H9 (cell line): ENCODE data around the gene BCL7C. TPM values are rescaled to one million over a fixed set of nuclear protein-coding genes. Genes with fewer than 3 reads are reported as not detected.

Source experiments
- DNase-seq: peaks from one replicate; pipeline ENCODE4 v3.0.0-alpha.2; 2017
- H2AFZ ChIP-seq: one replicate; pipeline ENCODE4 v1.6.1; 2013; ENCODE audit warnings: mild to moderate bottlenecking, low read length, control low read depth, moderate library complexity
- H2AK5ac ChIP-seq: 2 replicates; pipeline ENCODE4 v1.6.1; 2013; ENCODE audit warnings: low read length, control low read depth, mixed read lengths; ENCODE audit not compliant: insufficient read length
- H2BK120ac ChIP-seq: one replicate; pipeline ENCODE4 v1.6.1; 2013; ENCODE audit warnings: low read depth, mild to moderate bottlenecking, low read length, control low read depth, inconsistent platforms; ENCODE audit not compliant: poor library complexity, severe bottlenecking
- H2BK12ac ChIP-seq: 2 replicates; pipeline ENCODE4 v1.6.1; 2013; ENCODE audit warnings: low read length, control low read depth, mixed read lengths, low read depth; ENCODE audit not compliant: insufficient read length
- H2BK15ac ChIP-seq: 2 replicates; pipeline ENCODE4 v1.6.1; 2013; ENCODE audit warnings: low read depth, low read length, control low read depth
- H2BK20ac ChIP-seq: one replicate; pipeline ENCODE4 v1.6.1; 2013; ENCODE audit warnings: low read depth, mild to moderate bottlenecking, low read length, control low read depth, inconsistent platforms; ENCODE audit not compliant: poor library complexity, severe bottlenecking
- H2BK5ac ChIP-seq: 2 replicates; pipeline ENCODE4 v1.6.1; 2013; ENCODE audit warnings: low read length, control low read depth, mixed read lengths; ENCODE audit not compliant: insufficient read length
- H3K14ac ChIP-seq: 2 replicates; pipeline ENCODE4 v1.6.1; 2013; ENCODE audit warnings: low read length, control low read depth; ENCODE audit not compliant: insufficient read depth
- H3K18ac ChIP-seq: 2 replicates; pipeline ENCODE4 v1.6.1; 2013; ENCODE audit warnings: low read depth, mild to moderate bottlenecking, mixed read lengths, low read length, control low read depth; ENCODE audit not compliant: insufficient read length
- H3K23ac ChIP-seq: 2 replicates; pipeline ENCODE4 v1.6.1; 2013; ENCODE audit warnings: low read length, control low read depth, mixed read lengths, low read depth; ENCODE audit not compliant: insufficient read length
- H3K23me2 ChIP-seq: 2 replicates; pipeline ENCODE4 v1.6.1; 2013; ENCODE audit warnings: low read depth, mild to moderate bottlenecking, mixed read lengths, low read length, control low read depth; ENCODE audit not compliant: insufficient read length, poor library complexity, severe bottlenecking
- H3K27ac ChIP-seq: 2 replicates; pipeline ENCODE4 v1.5.1; 2013; ENCODE audit warnings: low read length, control low read depth, mixed read lengths, low read depth; ENCODE audit not compliant: insufficient read length
- H3K27me3 ChIP-seq: 2 replicates; pipeline ENCODE4 v1.6.1; 2013; ENCODE audit warnings: low read length, control low read depth, inconsistent platforms; ENCODE audit not compliant: insufficient read depth
- H3K4ac ChIP-seq: 2 replicates; pipeline ENCODE4 v1.6.1; 2013; ENCODE audit warnings: low read depth, mild to moderate bottlenecking, control low read depth, inconsistent platforms, low read length, moderate library complexity
- H3K4me1 ChIP-seq: 2 replicates; pipeline ENCODE4 v1.6.1; 2013; ENCODE audit warnings: low read length, control low read depth, inconsistent platforms; ENCODE audit not compliant: insufficient read depth
- H3K4me2 ChIP-seq: 2 replicates; pipeline ENCODE4 v1.6.1; 2013; ENCODE audit warnings: low read length, control low read depth, mixed read lengths; ENCODE audit not compliant: insufficient read length, insufficient read depth
- H3K56ac ChIP-seq: 2 replicates; pipeline ENCODE4 v1.6.1; 2013; ENCODE audit warnings: low read depth, mild to moderate bottlenecking, mixed read lengths, low read length, control low read depth; ENCODE audit not compliant: insufficient read length
- H3K79me1 ChIP-seq: 2 replicates; pipeline ENCODE4 v1.6.1; 2013; ENCODE audit warnings: low read depth, mild to moderate bottlenecking, moderate library complexity, low read length, control low read depth, inconsistent platforms; ENCODE audit not compliant: insufficient read depth, poor library complexity, severe bottlenecking
- H3K79me2 ChIP-seq: 2 replicates; pipeline ENCODE4 v1.6.1; 2013; ENCODE audit warnings: low read length, control low read depth, inconsistent platforms; ENCODE audit not compliant: insufficient read depth
- H3K9ac ChIP-seq: 2 replicates; pipeline ENCODE4 v1.6.1; 2013; ENCODE audit warnings: low read length, control low read depth, mixed read lengths; ENCODE audit not compliant: insufficient read length; ENCODE audit errors: extremely low read depth
- H3K9me3 ChIP-seq: one replicate; pipeline ENCODE4 v1.6.1; 2013; ENCODE audit warnings: low read depth, low read length, inconsistent platforms; ENCODE audit not compliant: control insufficient read depth
- H3T11ph ChIP-seq: one replicate; pipeline ENCODE4 v1.6.1; 2013; ENCODE audit warnings: mild to moderate bottlenecking, low read length, control low read depth, inconsistent platforms
- H4K20me1 ChIP-seq: one replicate; pipeline ENCODE4 v1.6.1; 2013; ENCODE audit not compliant: control insufficient read depth, insufficient read length, insufficient read depth
- H4K5ac ChIP-seq: 2 replicates; pipeline ENCODE4 v1.6.1; 2013; ENCODE audit warnings: low read depth, mild to moderate bottlenecking, mixed read lengths, low read length, control low read depth; ENCODE audit not compliant: insufficient read length
- H4K8ac ChIP-seq: replicated peaks from 2 replicates; pipeline ENCODE4 v1.6.1; 2013; ENCODE audit warnings: low read length, control low read depth, mixed read lengths, low read depth; ENCODE audit not compliant: insufficient read length
- H4K91ac ChIP-seq: 2 replicates; pipeline ENCODE4 v1.6.1; 2013; ENCODE audit warnings: low read depth, mild to moderate bottlenecking, moderate library complexity, mixed read lengths, low read length, control low read depth; ENCODE audit not compliant: insufficient read length
- H3K27ac Mint-ChIP-seq, 3 experiments: 2 replicates in 2 of 3; 3 replicates in 1 of 3; pipeline ENCODE4 v1.8.0; 2020 to 2021; ENCODE audit warnings: mixed read lengths in 3 of 3, mild to moderate bottlenecking in 1 of 3, moderate library complexity in 1 of 3
- H3K27me3 Mint-ChIP-seq: 2 replicates; pipeline ENCODE4 v1.8.0; 2021; ENCODE audit warnings: low read depth, mild to moderate bottlenecking, moderate library complexity, mixed read lengths
- H3K36me3 Mint-ChIP-seq, 3 experiments: 2 replicates in 2 of 3; 3 replicates in 1 of 3; pipeline ENCODE4 v1.8.0; 2020 to 2021; ENCODE audit warnings: low read depth in 3 of 3, mixed read lengths in 3 of 3; ENCODE audit not compliant: insufficient read depth in 1 of 3
- H3K4me1 Mint-ChIP-seq, 2 experiments: 2 replicates each; pipeline ENCODE4 v1.8.0; 2020; ENCODE audit warnings: mixed read lengths in 2 of 2
- H3K4me3 Mint-ChIP-seq, 2 experiments: 2 replicates in 1 of 2; 3 replicates in 1 of 2; pipeline ENCODE4 v1.8.0; 2020 to 2021; ENCODE audit warnings: mild to moderate bottlenecking in 2 of 2, mixed read lengths in 2 of 2, moderate library complexity in 1 of 2
- H3K9me3 Mint-ChIP-seq, 2 experiments: 2 replicates in 1 of 2; 3 replicates in 1 of 2; pipeline ENCODE4 v1.8.0; 2020; ENCODE audit warnings: mild to moderate bottlenecking in 2 of 2, mixed read lengths in 2 of 2, moderate library complexity in 1 of 2
- WGBS: extraction: QIAGEN DNeasy Blood & Tissue Kit; methylation state at CpG from one replicate; pipeline ENCODE4 v1.1.7; 2013; ENCODE audit warnings: missing lambda C conversion rate, low lambda C conversion rate, mixed read lengths; ENCODE audit not compliant: insufficient read length; ENCODE audit errors: extremely low coverage; 5-methylcytosine and 5-hydroxymethylcytosine counted together
- total RNA-seq: library from RNA; stranded (reverse); gene quantifications from 2 replicates; pipeline ENCODE4 v1.2.1, GENCODE V29; 2021
- TF ChIP-seq, protein P1 (sequence below): fragments of 200-600 bp; sonication (generic); conservative IDR thresholded peaks from 3 replicates; pipeline ENCODE4 v1.8.0; 2021; ENCODE audit warnings: antibody characterized with exemption, mild to moderate bottlenecking

BCL7C gene
- total RNA-seq, 1 experiment from 2014 or later = 18.3 TPM

- H3T11ph ChIP-seq = no peak overlapping the region
- H2AK5ac ChIP-seq = no peak overlapping the region
- WGBS = no CpG with 5 or more reads among the region's 4 CpGs
- no peaks in the 10 kb centered on the region for H3K27me3 ChIP-seq
- no peaks in the 10 kb centered on the region for H3K79me2 ChIP-seq
- H2BK15ac ChIP-seq = no peak overlapping the region
- no peak overlapping the region for H2BK5ac ChIP-seq
- H3K9ac ChIP-seq = no peak overlapping the region
- no peak overlapping the region for H3K4me3 Mint-ChIP-seq
- H3K4me2 ChIP-seq = no peak overlapping the region
- no peak overlapping the region for H3K4ac ChIP-seq
- no peak overlapping the region for H3K23ac ChIP-seq
- H4K5ac ChIP-seq = no peak overlapping the region
- H4K8ac ChIP-seq = no peak overlapping the region
- DNase-seq = no peak
- no peaks in the 10 kb centered on the region for H3K27me3 Mint-ChIP-seq
- no peak overlapping the region for H2AFZ ChIP-seq
- no peak overlapping the region for H3K27ac ChIP-seq
- no peak overlapping the region for H4K91ac ChIP-seq
- H2BK20ac ChIP-seq = no peak overlapping the region
- H3K27ac Mint-ChIP-seq = no peak overlapping the region
- no peak overlapping the region for H2BK12ac ChIP-seq
- no peak overlapping the region for H3K18ac ChIP-seq
- H3K9me3 Mint-ChIP-seq = no peaks in the 10 kb centered on the region; a peak in 1 of 5 replicates
- no peaks in the 10 kb centered on the region for H4K20me1 ChIP-seq
- H3K9me3 ChIP-seq = no peaks in the 10 kb centered on the region
- no peak overlapping the region for H2BK120ac ChIP-seq
- H3K79me1 ChIP-seq = no peaks in the 10 kb centered on the region
- H3K4me1 ChIP-seq = peaks cover 2% of the 10 kb centered on the region; the same call in 1 of the 2 replicates
- no peak overlapping the region for H3K14ac ChIP-seq
- no peaks in the 10 kb centered on the region for H3K23me2 ChIP-seq
- peaks cover 31 to 68% (median 50%) of the 10 kb centered on the region in 3 experiments; a peak in 6 of 7 replicates for H3K36me3 Mint-ChIP-seq
- TF ChIP-seq, protein P1, sequence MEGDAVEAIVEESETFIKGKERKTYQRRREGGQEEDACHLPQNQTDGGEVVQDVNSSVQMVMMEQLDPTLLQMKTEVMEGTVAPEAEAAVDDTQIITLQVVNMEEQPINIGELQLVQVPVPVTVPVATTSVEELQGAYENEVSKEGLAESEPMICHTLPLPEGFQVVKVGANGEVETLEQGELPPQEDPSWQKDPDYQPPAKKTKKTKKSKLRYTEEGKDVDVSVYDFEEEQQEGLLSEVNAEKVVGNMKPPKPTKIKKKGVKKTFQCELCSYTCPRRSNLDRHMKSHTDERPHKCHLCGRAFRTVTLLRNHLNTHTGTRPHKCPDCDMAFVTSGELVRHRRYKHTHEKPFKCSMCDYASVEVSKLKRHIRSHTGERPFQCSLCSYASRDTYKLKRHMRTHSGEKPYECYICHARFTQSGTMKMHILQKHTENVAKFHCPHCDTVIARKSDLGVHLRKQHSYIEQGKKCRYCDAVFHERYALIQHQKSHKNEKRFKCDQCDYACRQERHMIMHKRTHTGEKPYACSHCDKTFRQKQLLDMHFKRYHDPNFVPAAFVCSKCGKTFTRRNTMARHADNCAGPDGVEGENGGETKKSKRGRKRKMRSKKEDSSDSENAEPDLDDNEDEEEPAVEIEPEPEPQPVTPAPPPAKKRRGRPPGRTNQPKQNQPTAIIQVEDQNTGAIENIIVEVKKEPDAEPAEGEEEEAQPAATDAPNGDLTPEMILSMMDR = no peak
- H3K4me1 Mint-ChIP-seq = peaks cover 17 to 27% of the 10 kb centered on the region in 2 experiments
- H3K56ac ChIP-seq = no peak overlapping the region
Measured at GRCh38 chr16:30942426-30942806, 48.5 kb upstream of the BCL7C start.
